Right renal pelvis (tissue), 4 donors: ENCODE measurements around the gene TRMU. TPM values are rescaled to one million over a fixed set of nuclear protein-coding genes. Genes with fewer than 3 reads are reported as not detected.

ENCODE experiments used
- DNase-seq, 4 donors: peaks; one replicate each; pipeline ENCODE4 v3.0.0-alpha.2; 2013; ENCODE audit warnings: low read depth in 4 of 4, low spot score in 3 of 4, missing footprints in 1 of 4
- polyA plus RNA-seq, 4 donors: library from polyadenylated mRNA; unstranded; fragments of 120-200 nt; gene quantifications; one replicate each; pipeline ENCODE4 v1.2.1, GENCODE V29; 2013; ENCODE audit not compliant: insufficient read length in 4 of 4

TRMU gene
- polyA plus RNA-seq, 4 donors = 44.0 to 54.8 (median 49.9) TPM

DNA sequence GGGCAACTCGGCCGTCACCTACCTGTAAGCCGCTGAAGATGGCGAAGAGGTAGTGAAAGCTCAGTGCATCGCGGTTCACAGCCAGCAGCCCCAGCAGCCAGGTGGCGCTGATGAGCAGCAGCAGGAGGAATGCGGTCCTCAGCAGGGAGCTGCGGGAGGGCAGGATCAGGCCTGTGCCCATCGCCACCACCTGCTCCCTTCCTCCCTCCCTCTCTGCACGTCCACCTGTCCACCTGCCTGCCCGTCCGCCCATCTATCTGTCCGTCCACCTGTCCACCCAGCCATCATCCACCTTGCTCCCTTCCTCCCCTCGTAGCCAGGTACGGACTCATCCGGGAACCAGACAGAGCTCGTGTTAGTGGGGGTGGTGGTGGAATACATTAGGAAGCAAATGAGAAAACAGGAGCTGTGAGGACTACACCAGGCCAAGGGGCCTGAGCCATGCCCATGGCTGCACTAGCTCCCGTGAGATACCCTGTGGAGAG, 32.2 kb downstream of the TRMU start:
- DNase-seq = no peak

DNA sequence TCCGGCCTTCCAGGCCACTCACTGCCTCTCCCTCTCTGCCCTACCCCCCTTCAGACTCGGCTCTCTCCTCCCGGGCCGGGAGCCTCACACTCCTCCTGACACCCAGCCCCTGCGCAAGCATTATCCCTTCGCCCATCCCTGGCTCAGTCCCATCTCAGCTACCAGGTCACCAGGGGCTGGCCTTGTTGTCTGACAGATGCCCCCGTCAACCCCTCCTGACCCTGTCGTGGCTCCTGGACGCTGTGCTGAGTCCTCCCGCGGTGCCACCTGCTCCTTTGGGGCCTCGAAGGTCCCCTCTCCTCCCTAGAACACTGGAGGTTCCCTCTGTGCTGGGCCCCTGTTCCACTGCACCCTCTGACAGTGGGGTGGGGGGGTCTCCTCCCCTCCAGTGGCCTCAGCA, 32.9 kb downstream of the TRMU start:
- DNase-seq = no peak

DNA sequence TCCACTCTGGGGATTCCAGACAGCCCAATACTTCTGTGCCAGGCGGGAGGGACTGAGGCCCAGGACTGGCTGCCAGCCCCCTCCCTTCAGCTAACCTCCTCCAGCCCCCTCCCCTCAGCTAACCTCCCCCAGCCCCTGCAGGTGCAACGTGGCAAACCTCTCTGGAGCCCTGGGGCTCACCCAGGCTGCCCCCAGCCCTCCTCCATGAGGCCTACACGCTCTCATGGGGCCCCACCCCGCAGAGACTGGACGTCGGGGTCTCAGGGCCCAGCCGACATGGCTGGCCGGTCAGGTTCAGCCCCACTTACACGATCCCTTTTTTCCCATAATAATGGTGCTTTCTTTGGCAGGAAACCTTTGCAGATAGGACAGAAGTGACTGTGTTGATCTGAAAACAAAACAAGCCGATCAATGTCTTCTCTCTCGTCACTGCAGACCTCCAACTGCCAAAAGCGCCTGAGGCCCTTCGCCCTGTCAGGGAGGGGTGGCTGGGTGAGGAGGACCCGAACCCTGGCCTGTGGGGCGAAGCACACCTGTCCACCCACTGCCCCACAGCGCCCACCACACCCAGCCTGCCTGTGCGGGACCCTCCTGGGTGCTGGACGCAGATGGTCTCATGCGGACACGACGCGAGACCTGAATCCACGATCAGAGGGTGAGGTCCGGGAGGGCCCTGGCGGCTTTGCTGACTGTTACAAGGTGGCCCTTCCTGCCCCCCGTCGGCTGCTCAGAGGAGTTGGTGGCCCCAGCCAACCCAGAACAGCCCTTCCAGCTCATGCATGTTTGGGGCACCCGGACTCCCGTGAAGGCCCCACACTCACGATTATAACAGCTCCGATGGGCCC, 33.6 kb downstream of the TRMU start:
- no peak for DNase-seq

DNA sequence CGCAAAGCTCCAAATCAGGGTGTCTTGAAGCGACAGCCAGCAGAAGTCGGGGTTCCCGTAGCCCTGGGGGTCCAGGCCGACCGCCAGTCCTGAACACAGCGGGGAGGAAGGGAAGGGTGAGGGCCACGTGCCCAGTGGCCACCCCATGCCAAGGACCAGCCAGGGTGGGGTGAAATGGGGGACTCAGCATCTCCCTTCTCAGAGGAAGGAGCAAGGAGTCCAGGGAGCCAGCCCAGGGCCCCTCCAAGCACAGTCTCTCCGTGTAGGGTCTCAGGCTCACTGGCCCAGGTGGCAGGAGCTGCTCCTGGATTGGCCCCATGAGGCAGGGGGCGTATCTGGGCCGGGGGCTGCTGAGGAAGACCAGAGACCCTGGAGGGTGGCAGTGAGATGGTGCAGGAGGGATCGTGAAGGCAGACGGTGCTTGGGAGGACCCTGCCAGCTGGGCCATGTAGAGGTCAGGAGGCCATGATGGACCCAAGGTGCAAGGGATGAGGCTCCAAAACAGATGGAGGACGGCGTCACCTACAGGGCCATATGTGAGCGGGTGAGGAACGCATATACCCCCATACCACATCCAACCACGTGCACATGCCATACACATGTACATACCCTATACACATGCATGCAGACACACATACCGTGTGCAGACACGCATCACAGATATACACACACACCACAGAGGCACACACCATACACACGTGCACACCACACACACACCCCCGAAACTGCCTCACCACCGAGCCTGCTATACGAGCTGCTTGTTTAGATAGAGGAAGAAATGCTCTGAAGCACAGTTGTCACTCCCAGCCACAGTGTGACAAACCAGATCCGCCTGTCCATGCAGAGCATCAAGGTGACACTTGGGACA, 34.4 kb downstream of the TRMU start:
- DNase-seq = no peak

DNA sequence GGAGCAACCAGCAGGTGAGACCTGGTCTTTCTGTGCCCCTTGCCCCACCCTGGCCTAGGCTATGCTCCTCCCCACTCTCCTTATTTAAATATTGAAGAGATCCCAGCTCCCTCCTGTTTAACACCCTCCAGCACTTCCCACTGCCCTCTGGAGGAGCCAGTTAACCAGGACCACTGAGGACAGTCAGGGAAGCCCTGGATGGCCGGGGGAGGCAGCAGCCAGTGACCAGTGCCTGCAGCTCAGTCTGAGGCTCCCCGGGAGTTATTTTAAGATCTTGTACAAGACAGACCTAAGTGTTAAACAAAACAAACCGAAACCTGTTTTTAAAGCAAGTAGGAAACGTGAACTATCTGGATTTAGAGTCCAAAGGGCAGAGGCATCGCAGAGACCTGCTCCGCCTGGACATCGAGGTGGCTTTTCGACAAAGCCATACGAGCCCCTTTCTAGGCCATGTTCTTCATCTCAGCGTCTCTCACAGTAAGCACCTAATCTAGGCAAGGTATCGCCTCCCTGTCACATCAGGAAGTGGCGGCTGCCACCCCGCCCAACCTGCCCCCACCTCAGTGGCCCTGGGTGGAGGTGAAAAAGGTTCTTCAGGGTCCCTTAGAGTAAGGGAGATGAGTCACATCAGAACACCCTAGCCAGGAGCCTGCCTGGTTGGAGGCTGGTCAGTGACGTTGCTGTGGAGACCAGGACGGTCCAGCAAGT, 35.2 kb downstream of the TRMU start:
- no peak for DNase-seq

DNA sequence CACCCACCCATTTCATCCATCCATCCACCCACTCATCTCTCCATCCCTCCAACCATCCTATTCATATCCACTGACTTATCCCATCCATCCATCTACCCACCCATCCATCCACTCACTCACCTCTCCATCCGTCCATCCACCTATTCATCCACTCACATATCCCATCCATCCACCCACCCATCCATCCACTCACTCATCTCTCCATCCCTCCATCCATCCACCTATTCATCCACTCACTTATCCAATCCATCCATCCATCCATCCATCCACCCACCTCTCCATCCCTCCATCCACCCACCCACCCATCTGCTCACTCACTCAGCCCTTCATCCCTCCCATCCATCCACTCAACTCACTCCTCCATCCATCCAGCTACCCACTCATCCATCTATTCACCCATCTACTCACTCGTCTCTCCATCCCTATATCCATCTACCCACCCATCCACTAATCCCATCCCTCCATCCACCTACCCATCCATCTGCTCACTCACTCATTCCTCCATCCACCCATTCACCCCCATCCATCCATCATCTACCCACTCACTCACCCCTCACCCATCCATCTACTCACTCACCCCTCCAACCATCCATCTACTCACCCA, 36.2 kb downstream of the TRMU start:
- no peak for DNase-seq

DNA sequence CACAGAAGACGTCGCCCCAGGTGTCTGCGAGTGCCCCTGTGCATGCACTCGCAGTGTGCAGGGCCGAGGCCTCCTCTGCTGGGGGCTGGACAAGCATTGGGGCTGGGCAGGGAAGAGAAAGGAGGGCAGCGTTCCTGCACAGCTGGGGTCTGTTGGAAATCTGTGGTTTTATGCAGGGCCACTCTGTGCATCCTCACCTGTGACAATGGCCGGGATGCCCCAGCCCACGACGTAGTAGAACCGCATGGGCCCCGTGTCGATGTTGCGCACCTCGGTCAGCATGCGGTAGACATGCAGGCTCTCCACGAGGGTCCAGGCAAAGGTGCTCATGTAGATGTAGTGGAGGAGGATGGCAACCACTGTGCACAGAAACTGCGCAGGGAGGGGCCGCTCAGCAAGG, 37.2 kb downstream of the TRMU start:
- DNase-seq = no peak

DNA sequence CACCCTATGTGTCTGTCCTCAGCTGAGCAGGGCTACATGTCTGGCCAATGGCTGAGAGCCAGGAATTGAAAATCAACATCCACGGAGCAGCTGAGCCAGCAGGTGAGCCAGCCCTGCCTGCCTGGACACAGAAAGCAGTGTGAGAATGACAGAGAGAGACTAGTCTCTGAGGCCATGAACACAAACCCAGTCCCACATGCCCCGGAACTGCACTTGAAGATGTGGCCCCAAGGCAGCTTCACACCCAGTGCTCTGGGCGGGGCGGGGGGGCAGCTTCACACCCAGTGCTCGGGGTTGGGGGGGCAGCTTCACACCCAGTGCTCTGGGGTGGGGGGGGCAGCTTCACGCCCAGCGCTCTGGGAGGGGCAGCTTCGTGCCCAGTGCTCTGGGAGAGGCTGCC, 37.6 kb downstream of the TRMU start:
- DNase-seq = no peak

DNA sequence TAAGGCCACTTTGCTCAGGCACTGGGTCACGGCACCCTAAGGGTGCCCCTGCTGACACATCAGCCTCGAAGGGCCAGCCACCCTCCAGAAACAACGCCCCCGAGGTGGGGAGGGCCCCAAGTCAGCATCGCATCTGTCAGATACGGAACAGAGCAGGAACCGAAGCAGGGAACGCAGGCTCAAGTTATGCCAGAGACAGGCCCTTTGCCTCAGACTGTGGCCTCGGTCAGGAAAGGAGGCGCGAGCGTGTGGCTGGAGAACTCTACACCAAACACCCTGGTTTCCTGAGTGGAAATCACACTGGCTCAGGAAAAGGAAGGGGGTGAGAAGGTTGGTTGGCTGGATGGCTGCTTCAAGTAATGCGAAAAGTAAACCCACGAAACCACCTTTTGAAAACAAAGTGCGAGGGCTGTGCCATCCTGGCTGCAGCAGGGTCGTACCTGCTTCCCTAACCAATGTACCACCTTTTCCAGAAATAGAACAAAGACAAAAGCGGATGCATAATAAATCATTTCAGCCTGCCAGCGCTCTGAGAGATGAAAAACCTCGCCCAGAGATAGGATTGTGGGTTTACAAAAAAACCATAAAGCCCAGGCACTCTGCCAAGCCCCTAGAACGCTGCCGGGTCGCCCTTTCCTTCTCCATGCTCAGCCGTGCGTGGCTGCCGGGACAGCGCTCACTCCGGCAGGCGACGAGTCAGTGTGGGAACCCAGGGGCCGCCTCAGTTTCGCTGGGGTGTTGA, 38.6 kb downstream of the TRMU start:
- no peak for DNase-seq

DNA sequence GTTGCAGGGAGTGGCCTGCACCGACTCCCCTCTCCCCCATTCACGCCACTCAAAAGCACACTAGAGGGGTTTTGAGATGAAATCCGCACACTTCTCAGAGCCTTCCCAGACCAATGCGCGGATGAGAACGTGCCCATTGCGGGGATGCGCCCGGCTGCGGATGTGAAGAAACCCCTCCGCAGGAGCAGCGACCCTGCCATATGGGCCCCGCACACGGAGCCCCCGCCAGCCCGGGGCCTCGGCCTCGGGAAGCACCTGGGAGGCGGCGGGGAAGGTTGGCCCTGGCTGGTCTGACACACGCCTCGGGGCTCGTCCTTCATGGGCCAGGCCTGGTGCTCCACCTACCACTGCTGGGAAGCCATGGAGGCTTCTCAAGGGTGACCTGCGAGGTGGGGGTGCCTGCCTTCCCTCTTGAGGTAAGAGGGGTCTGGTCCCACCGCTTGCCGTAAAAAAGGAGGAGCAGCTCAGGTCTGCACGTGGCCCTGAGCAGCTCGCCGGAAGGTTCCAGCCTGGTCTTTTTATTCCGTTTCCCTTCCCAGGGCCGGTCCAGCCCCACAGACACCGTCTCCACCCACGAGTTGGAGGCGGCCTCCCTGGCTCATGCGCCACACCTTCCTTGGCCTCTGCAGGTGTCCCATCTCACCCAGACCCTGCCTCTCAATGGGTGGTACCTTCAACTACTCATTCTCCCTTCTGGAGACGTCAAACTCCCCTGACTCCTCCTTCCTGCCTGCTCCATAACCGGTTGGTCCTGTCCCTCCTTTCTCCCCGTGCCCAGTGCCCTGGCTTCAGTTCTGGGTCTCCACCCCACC, 39.4 kb downstream of the TRMU start:
- DNase-seq = no peak

DNA sequence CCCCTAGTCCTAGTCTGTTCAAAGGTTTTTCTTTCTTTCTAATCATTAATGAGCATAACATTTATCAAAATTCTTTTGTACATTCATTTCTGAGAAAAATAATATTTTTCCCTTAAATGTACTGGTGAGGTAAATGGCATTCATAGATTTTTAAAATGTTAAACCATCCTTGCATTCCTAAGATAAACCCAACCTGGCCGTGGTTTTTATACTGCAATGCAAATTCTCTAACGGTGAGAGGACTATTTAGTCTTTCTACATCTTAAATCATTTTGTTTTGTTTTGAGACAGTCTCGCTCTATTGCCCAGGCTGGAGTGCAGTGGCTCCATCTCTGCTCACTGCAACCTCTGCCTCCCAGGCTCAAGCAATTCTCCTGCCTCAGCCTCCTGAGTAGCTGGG, 40.6 kb downstream of the TRMU start:
- DNase-seq = no peak

DNA sequence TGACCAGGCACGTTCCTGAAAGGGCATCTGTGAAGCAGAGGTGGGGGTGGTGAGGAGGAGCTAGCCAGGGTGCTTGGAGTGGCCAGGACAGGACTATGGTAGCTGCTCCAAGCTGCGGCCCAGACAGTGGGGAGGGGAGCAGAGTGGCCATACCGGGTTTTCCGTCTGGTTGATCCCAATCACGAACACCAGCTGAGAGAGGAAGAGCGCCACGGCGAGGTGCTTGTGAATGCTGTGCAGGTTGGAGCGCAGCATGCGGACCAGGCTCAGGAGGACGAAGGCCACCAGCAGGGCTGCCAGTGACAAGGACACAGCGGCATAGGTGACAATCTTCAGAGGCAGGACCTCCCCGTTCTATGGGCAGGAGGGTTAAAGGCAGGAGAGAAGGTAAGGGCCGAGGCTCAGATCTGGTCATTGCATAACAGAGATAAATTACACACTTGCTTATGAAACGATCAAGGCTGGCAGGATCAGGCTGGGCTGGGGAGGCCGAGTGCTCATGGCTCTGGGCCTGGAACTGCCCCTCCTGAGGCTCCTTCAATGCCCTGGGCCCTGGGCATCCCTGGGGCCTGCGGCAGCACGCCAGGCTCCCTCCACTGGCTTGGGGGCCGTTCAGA, 41.5 kb downstream of the TRMU start:
- no peak for DNase-seq

DNA sequence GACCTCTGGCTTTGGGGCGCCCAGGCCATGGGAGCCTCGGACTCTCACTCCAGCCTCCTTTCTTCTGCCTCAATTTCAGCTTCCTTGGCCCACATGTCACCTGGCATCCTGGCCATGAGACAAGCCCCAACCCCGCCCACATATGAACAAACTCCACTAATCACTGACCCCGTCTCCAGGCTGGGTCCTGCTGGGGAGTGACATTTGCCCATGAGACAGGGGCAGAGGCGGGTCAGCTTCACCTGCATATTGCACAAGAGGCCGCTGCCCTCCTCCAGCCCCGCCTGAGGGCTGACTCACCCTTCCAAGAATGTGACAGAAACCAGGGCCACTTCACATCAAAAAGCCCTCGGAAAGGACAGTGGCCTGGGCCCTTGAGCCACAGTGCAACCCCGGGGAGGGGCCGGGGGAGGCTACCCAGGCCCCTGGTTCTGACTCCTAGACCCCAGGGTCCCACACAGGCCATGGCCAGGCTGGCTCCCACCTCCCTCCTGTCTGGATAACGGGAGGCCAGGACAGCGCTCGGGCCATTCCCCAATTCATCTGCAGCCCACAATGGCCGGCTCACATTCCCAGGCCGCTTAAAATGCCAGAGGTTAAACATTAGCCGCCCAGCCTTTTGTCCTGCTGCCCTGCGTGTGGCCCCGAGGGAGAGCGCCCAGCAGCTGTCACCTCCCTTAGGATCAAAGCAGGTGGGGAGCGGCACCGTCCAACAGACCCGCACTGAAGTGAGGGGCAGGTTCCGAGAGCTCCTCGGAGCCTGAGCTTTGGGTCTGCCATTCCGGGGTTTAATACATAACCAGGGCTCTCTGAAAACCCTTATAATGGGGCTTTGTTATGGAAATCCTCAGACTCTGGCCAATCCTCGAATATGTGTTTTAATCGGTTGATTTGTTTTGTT, 42.3 kb downstream of the TRMU start:
- no peak for DNase-seq

DNA sequence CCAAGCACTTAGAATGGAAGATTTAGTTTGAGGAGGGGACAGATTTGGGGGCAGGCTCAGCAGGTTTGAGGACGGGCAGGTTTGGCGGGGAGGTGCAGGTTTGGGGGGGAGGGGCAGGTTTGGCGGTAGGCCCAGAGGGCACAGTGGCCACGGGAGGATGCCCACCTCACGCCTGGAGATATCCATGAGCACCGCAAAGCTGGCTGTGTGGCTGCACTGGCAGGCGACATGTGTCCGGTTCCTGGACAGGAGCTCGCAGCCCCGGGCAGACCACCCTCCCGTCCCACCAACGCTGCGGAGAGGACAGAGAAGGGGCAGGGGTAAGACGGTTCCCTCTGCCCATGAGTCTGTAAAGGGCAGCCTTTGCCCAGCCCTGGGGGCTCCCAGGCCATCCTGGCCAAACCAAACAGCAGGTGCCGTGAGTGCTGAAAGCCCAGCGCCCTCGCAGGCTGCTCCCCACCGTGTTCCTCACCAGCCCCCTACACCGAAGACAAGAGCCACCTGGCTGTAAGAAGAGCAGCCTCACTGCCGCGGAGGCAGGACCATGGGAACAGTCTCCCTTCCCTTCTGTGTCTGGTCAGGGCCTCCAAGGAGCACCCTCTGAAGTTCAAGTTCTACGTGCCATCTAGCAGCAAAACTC, 43.0 kb downstream of the TRMU start:
- no peak for DNase-seq

DNA sequence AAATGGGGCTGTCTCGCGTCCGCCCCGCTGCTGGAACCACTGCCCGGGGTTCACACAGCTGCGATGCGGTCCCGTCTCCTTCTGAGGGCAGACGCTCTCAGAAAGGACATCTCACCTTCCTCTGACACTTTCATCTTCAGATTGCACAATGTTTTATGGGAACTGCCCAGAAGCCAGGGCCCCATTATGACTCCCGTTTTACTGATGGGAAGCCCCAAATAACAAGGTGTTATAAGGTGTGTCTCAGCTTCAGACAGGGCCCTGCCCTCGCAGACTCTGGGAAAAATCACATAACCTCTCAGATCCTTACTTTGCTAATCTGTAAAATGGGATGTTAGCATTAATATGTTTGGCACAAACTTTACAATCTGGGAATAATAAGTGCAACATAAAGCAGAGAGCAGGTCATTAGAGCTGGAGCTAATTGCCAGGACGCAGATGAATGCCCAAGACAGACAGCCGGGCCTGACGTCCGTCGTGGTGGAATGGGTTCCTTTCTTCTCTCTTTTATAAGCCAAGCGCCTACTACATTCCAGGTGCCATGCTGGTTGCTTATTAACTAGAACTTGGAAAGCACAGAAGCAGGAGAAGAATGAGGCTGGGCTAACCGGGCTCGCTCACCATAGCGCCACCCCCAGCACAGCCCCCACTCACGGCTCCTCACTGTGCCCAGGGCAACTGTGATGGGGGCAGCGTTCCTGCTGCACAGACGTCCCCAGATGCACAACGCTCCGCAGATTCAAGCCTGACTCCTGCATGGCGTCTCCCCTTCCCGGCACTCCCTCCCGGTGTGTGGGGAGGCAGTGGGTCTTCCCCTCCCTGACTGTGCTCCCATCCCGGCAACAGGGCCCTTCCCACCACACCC, 43.8 kb downstream of the TRMU start:
- peak in 2 of 4 donors; percentile 72 to 73 for DNase-seq

DNA sequence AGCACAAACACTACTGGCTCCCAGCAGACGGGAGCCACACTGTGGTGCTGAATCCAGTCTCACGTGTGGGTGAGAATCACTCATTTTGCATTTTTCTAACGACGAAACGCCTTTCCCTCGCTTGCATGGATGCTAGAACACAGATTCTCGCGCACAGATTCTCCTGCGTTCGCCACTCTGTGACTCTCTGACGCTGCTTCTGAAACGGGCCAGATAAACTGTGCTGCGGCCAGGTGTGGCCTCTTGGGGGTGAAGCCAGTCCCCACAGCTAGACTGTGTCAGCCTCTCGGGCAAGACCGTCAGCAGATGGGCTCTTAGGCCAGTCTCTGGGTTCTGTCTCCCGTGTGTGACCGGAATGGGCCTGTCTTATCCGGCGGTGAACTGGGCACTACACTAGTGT, 44.6 kb downstream of the TRMU start:
- no peak for DNase-seq
